HL-60 (cell line): Measurements from ENCODE around the gene MAD1L1.

ENCODE experiments used
- DNase-seq, 2 experiments: peaks; one replicate each; pipeline ENCODE4 v3.0.0-alpha.2; 2010 to 2020; ENCODE audit warnings: low read depth in 1 of 2, low spot score in 1 of 2
- H3K27ac ChIP-seq: fragments of 250-450 bp; sonication (Bioruptor Pico); replicated peaks from 2 replicates; pipeline ENCODE4 v1.5.1; 2020; ENCODE audit warnings: mild to moderate bottlenecking, moderate library complexity
- H3K27me3 ChIP-seq: fragments of 250-450 bp; sonication (Bioruptor Pico); 2 replicates; pipeline ENCODE4 v1.5.1; 2021; ENCODE audit warnings: mild to moderate bottlenecking, moderate library complexity; ENCODE audit not compliant: insufficient read depth, poor library complexity, severe bottlenecking
- H3K4me3 ChIP-seq: replicated peaks from 2 replicates; pipeline ENCODE4 v1.5.1; 2011; ENCODE audit warnings: mild to moderate bottlenecking, control low read depth, low read length; ENCODE audit not compliant: insufficient read depth
- GABPA ChIP-seq: IDR thresholded peaks from 2 replicates; pipeline ENCODE4 v1.6.1; 2012; ENCODE audit warnings: low read depth
- POLR2AphosphoS5 ChIP-seq: IDR thresholded peaks from 2 replicates; pipeline ENCODE4 v1.6.1; 2012; ENCODE audit warnings: low read depth
- SPI1 ChIP-seq: IDR thresholded peaks from 2 replicates; pipeline ENCODE4 v1.6.1; 2012; ENCODE audit warnings: low read depth, mild to moderate bottlenecking, borderline replicate concordance
- TF ChIP-seq, protein P1 (sequence below): IDR thresholded peaks from one replicate; pipeline ENCODE4 v1.5.1; 2011; ENCODE audit warnings: low read length, control low read depth, inconsistent platforms; ENCODE audit not compliant: insufficient read depth
- TF ChIP-seq, protein P2 (sequence below): IDR thresholded peaks from 2 replicates; pipeline ENCODE4 v1.6.1; 2012; ENCODE audit warnings: low read depth; ENCODE audit not compliant: insufficient replicate concordance

Gene MAD1L1

DNA sequence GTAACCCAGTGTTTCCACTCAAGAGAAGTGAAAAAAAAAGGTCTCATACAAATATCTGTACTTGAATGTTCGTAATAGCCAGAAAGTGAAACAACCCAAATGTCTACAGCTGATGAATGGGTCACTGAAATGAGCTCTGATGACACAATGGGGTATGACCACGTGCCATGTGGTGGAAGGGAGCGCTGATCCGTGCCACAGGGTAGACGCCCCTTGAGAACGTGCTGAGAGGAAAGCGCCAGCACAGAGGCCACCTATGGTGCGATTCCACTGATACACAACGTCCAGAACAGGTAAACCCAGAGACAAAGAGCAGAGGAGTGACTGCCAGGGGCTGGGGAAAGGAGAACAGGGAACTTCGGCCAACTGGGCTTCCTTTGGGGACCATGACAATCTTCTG is 50.3 kb downstream of the MAD1L1 start:
- Histone ChIP-seq H3K27me3 (no peaks in the 10 kb centered on the region), H3K27ac (no peak overlapping the region), H3K4me3 (no peak overlapping the region)
- DNase-seq = no peak
- TF ChIP-seq, protein P1, sequence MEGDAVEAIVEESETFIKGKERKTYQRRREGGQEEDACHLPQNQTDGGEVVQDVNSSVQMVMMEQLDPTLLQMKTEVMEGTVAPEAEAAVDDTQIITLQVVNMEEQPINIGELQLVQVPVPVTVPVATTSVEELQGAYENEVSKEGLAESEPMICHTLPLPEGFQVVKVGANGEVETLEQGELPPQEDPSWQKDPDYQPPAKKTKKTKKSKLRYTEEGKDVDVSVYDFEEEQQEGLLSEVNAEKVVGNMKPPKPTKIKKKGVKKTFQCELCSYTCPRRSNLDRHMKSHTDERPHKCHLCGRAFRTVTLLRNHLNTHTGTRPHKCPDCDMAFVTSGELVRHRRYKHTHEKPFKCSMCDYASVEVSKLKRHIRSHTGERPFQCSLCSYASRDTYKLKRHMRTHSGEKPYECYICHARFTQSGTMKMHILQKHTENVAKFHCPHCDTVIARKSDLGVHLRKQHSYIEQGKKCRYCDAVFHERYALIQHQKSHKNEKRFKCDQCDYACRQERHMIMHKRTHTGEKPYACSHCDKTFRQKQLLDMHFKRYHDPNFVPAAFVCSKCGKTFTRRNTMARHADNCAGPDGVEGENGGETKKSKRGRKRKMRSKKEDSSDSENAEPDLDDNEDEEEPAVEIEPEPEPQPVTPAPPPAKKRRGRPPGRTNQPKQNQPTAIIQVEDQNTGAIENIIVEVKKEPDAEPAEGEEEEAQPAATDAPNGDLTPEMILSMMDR = no peak
- TF ChIP-seq, protein P2, sequence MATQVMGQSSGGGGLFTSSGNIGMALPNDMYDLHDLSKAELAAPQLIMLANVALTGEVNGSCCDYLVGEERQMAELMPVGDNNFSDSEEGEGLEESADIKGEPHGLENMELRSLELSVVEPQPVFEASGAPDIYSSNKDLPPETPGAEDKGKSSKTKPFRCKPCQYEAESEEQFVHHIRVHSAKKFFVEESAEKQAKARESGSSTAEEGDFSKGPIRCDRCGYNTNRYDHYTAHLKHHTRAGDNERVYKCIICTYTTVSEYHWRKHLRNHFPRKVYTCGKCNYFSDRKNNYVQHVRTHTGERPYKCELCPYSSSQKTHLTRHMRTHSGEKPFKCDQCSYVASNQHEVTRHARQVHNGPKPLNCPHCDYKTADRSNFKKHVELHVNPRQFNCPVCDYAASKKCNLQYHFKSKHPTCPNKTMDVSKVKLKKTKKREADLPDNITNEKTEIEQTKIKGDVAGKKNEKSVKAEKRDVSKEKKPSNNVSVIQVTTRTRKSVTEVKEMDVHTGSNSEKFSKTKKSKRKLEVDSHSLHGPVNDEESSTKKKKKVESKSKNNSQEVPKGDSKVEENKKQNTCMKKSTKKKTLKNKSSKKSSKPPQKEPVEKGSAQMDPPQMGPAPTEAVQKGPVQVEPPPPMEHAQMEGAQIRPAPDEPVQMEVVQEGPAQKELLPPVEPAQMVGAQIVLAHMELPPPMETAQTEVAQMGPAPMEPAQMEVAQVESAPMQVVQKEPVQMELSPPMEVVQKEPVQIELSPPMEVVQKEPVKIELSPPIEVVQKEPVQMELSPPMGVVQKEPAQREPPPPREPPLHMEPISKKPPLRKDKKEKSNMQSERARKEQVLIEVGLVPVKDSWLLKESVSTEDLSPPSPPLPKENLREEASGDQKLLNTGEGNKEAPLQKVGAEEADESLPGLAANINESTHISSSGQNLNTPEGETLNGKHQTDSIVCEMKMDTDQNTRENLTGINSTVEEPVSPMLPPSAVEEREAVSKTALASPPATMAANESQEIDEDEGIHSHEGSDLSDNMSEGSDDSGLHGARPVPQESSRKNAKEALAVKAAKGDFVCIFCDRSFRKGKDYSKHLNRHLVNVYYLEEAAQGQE = no peak
- no peak for TF ChIP-seq SPI1

DNA sequence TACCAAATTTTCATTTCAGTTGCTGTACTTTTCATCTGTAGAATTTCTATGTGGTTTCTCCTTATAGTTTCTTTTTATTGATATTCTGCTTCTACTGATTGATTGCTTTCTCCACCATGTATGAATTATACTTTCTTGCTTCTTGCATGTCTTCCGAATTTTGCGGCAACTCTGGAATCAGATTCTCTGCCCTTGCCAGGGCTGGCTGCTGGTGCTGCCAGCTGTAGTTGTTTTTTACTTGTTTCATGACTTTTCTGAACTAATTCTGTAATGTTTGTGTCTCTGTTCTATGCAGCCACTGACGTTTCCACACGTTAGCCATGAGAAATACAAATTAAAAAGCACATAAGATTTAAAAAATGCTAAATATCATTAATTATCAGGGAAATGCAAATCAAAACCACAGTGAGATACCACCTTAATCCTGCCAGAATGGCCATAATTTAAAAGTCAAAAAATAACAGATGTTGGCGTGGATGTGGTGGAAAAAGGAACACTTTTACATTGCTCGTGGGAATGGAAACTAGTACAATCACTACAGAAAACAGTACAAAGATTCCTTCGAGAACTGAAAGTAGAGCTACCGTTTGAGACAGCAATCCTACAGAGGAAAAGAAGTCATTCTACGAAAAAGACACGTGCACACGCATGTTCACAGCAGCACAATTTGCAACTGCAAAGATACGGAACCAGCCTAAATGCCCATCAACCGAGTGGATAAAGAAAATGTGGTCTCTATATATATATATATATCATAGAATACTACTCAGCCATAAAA is 51.5 kb downstream of the MAD1L1 start:
- H3K27me3 ChIP-seq = no peaks in the 10 kb centered on the region
- no peak overlapping the region for H3K4me3 ChIP-seq
- DNase-seq = no peak
- TF ChIP-seq GABPA (no peak), SPI1 (no peak), POLR2AphosphoS5 (no peak)
- TF ChIP-seq, protein P1 = no peak
- TF ChIP-seq, protein P2 = no peak
- no peak overlapping the region for H3K27ac ChIP-seq

DNA sequence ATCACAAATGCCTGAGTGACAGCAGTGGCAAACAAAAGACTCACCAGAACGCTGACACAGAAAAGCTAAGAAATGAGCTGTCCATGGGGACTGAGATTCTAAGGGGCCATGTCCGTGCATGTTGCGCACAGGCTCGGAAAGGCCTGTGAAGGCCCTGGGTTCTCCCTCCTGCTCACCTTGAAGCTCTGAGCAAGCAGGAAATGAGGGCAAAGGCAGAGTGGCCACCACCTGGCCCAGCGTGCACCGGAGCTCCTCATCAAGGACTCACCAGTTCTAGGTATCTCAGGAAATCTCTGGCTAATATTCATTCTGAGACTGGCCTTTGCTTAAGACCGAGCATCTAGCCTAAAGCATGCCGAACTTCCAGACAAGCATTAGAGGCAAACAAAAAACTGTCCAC is 52.7 kb downstream of the MAD1L1 start:
- no peak for TF ChIP-seq POLR2AphosphoS5
- TF ChIP-seq GABPA = no peak
- TF ChIP-seq, protein P1 = no peak
- no peak for TF ChIP-seq SPI1
- TF ChIP-seq, protein P2 = no peak
- Histone ChIP-seq H3K27ac (no peak overlapping the region), H3K27me3 (no peaks in the 10 kb centered on the region), H3K4me3 (no peak overlapping the region)
- no peak for DNase-seq
